K562 (cell line): ENCODE data around the gene TMEM108. TPM values are rescaled to one million over a fixed set of nuclear protein-coding genes. Genes with fewer than 3 reads are reported as not detected.

Source experiments
- ATF7 ChIP-seq: fragments of 450-650 bp; IDR thresholded peaks from 2 replicates; pipeline ENCODE4 v1.7.1; 2014; ENCODE audit warnings: mild to moderate bottlenecking, moderate library complexity
- BRD9 ChIP-seq: fragments of 450-650 bp; IDR thresholded peaks from 2 replicates; pipeline ENCODE4 v1.6.1; 2018; ENCODE audit warnings: low read depth; ENCODE audit not compliant: partially characterized antibody
- MEIS2 ChIP-seq: fragments of 450-650 bp; IDR thresholded peaks from 2 replicates; pipeline ENCODE4 v1.6.1; 2014; ENCODE audit warnings: mild to moderate bottlenecking; ENCODE audit not compliant: partially characterized antibody
- SAFB2 ChIP-seq: fragments of 200-400 bp; formaldehyde crosslinking; IDR thresholded peaks from 2 replicates; pipeline ENCODE4 v1.6.1; 2018; ENCODE audit warnings: borderline replicate concordance, low read length, low read depth, moderate library complexity; ENCODE audit not compliant: severe bottlenecking
- ZNF197 ChIP-seq: fragments of 200-800 bp; sonication (Bioruptor generic); IDR thresholded peaks from 2 replicates; pipeline ENCODE4 v1.6.1; 2016; ENCODE audit warnings: low read depth, missing genetic modification characterization, missing compliant biosample characterization
- ZNF436 ChIP-seq: fragments of 250-450, 450-650 bp; sonication (Bioruptor Pico); formaldehyde crosslinking; IDR thresholded peaks from 2 replicates; pipeline ENCODE4 v1.7.0; 2020; ENCODE audit warnings: mild to moderate bottlenecking
- polyA plus RNA-seq, 8 experiments: library from polyadenylated mRNA; depleted of rRNA in 4 of 8; stranded (reverse) in 5 of 8; unstranded in 3 of 8; fragments of >200 nt; fragmentation: Nextera tagmentation in 2 of 8; fragmentation: Illumina TruSeq in 1 of 8; extraction: Ambion mirVana in 2 of 8; extraction: Trizol in 1 of 8; gene quantifications; 2 replicates each; pipeline versions ENCODE4 v1.2.1 to v1.2.3, GENCODE V29; 2011 to 2014; ENCODE audit warnings: inconsistent platforms in 1 of 8, missing spikeins in 1 of 8
- total RNA-seq, 7 experiments: library from RNA; depleted of rRNA in 6 of 7; stranded (reverse); fragments of >200 nt in 6 of 7; fragmentation: Illumina TruSeq in 2 of 7; extraction: Trizol in 2 of 7; gene quantifications; 2 replicates each; pipeline versions ENCODE4 v1.2.1 to v1.2.3, GENCODE V29; 2011 to 2021; ENCODE audit warnings: low replicate concordance in 1 of 7
- TF ChIP-seq, protein P1 (sequence below): fragments of 250-450 bp; sonication (Bioruptor Pico); IDR thresholded peaks from 2 replicates; pipeline ENCODE4 v1.4.0; 2020; ENCODE audit warnings: mild to moderate bottlenecking, moderate library complexity, borderline replicate concordance
- TF ChIP-seq, protein P2 (sequence below): fragments of 450-650 bp; IDR thresholded peaks from 2 replicates; pipeline ENCODE4 v1.7.1; 2018; ENCODE audit warnings: mild to moderate bottlenecking, low read depth; ENCODE audit not compliant: partially characterized antibody

The TMEM108 gene
- total and polyA plus RNA-seq, 9 of the 15 experiments (the other 6 are each of a cell fraction or from before 2014, with no cell fraction given): 0.65 to 11.1 (median 3.4) TPM

DNA sequence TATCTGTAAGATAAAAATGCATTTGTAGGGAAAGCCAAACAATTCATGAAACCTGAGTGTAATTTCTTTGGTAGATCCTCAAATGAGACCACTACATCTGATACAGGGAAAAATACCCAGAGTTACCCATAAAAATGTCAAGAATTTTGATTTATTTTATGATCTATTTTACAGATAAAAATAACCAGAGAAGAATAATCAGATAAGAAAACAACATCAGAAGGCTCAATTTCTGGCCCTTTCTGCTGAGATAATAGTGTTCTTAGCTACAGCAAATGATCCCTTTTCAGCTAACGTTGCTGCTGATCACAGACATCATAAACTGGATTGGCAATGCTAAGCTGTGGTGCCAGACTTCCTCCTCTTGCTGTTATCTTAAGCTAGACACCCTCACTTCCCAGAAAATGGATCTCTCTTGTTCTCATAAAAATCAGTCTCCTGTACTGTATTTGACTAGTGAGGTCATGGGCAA is 21.3 kb upstream of the TMEM108 start (continued):
- TF ChIP-seq ZNF197 (no peak), MEIS2 (peak; percentile 44), ATF7 (0 out of 2 replicates have a peak, but pooled peaks have one; percentile 14), BRD9 (no peak), SAFB2 (no peak), ZNF436 (CRISPR knock-in tag) (no peak)
- TF ChIP-seq, protein P1, sequence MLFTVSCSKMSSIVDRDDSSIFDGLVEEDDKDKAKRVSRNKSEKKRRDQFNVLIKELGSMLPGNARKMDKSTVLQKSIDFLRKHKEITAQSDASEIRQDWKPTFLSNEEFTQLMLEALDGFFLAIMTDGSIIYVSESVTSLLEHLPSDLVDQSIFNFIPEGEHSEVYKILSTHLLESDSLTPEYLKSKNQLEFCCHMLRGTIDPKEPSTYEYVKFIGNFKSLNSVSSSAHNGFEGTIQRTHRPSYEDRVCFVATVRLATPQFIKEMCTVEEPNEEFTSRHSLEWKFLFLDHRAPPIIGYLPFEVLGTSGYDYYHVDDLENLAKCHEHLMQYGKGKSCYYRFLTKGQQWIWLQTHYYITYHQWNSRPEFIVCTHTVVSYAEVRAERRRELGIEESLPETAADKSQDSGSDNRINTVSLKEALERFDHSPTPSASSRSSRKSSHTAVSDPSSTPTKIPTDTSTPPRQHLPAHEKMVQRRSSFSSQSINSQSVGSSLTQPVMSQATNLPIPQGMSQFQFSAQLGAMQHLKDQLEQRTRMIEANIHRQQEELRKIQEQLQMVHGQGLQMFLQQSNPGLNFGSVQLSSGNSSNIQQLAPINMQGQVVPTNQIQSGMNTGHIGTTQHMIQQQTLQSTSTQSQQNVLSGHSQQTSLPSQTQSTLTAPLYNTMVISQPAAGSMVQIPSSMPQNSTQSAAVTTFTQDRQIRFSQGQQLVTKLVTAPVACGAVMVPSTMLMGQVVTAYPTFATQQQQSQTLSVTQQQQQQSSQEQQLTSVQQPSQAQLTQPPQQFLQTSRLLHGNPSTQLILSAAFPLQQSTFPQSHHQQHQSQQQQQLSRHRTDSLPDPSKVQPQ (CRISPR knock-in tag): no peak
- TF ChIP-seq, protein P2, sequence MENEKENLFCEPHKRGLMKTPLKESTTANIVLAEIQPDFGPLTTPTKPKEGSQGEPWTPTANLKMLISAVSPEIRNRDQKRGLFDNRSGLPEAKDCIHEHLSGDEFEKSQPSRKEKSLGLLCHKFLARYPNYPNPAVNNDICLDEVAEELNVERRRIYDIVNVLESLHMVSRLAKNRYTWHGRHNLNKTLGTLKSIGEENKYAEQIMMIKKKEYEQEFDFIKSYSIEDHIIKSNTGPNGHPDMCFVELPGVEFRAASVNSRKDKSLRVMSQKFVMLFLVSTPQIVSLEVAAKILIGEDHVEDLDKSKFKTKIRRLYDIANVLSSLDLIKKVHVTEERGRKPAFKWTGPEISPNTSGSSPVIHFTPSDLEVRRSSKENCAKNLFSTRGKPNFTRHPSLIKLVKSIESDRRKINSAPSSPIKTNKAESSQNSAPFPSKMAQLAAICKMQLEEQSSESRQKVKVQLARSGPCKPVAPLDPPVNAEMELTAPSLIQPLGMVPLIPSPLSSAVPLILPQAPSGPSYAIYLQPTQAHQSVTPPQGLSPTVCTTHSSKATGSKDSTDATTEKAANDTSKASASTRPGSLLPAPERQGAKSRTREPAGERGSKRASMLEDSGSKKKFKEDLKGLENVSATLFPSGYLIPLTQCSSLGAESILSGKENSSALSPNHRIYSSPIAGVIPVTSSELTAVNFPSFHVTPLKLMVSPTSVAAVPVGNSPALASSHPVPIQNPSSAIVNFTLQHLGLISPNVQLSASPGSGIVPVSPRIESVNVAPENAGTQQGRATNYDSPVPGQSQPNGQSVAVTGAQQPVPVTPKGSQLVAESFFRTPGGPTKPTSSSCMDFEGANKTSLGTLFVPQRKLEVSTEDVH: no peak
